ENCODE results near the gene CRYL1. TPM values are rescaled to one million over a fixed set of nuclear protein-coding genes. Genes with fewer than 3 reads are reported as not detected.

Gene CRYL1
- total RNA-seq, 1 donor from 2014 or later: 35.4 TPM

DNA sequence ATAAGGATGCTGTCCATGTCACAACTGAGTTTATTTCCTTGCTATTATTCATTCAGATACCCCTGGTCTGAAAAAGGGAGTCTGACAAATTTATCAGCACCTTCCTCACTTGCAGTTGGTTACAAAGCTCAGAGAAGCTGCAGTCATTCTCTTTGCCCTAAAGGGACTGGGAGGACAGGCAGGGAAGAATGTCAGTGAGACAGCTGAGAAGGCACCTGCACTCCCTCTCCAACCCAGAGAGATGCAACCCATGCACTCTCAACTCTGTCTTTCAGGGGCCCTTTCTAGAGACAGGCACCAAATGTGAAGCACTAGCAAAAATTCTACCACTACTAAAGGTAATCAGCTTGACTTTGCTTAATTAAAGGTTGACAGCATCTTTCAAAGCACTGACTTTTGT, 83.3 kb downstream of the CRYL1 start:
- H3K27ac ChIP-seq: no peak overlapping the region
- TF ChIP-seq CTCF (IDR thresholded peaks at IDR 0.05): no peak
- intact Hi-C loops (cut with DNase I): no loop called here
- no peaks in the 10 kb centered on the region for H3K27me3 ChIP-seq
- no peak overlapping the region for H3K4me3 ChIP-seq
- H3K9me3 ChIP-seq: no peaks in the 10 kb centered on the region
- DNase-seq (ENCODE audit: extremely low spot score in 2 of 2): no peak
- peaks cover 28% of the 10 kb centered on the region for H3K4me1 ChIP-seq
- H3K36me3 ChIP-seq: no peaks in the 10 kb centered on the region

DNA sequence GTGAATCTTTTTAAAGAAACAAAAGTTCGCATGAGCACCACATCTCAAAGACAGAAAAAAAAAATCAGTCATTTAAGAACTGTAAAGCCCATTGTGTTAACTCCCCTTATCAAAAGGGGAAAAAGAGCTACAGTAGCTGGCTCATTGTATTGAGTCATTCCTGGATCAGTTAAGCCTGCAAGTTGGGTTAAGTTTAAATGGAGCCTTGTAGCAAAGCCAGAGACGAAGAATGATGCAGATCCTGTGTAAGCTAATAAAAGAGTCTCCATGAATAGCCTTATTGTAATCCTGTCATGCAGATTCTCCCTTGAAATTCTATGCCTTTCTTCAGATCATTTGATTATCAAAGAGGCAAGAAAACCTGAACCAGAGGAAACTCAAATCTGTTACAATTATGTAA, 83.8 kb downstream of the CRYL1 start:
- Histone ChIP-seq H3K27ac (no peak overlapping the region), H3K4me1 (peaks cover 28% of the 10 kb centered on the region), H3K27me3 (no peaks in the 10 kb centered on the region), H3K4me3 (no peak overlapping the region), H3K9me3 (no peaks in the 10 kb centered on the region), H3K36me3 (no peaks in the 10 kb centered on the region)
- intact Hi-C loops (cut with DNase I): no loop called here
- TF ChIP-seq POLR2AphosphoS5 (IDR thresholded peaks at IDR 0.05; ENCODE audit: insufficient read depth in 1 of 2, low read depth in 1 of 2) (peak in 1 of 2 donors; percentile 22), CTCF (IDR thresholded peaks at IDR 0.05) (no peak)
- DNase-seq (ENCODE audit: extremely low spot score in 2 of 2): no peak

DNA sequence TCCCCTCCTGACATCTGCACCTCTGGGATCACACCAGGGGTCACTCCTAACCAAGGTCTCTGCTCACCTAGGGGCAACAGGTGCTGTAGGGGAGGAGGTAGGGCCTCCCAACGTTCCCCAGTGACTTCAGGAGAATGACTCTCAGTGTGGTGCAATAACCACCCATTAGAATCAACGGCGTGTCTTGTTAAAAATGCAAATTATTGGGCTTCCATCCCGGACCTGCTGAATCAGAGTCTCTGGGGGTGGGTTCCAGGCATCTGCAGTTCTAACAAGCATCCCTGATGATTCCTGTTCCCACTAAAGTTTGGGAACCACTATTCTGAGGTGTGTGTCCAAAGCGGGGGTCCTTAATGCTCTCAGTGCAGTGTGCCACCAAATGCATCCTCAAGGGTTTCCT, 84.6 kb downstream of the CRYL1 start:
- Histone ChIP-seq H3K4me3 (no peak overlapping the region), H3K9me3 (no peaks in the 10 kb centered on the region), H3K36me3 (no peaks in the 10 kb centered on the region), H3K4me1 (peaks cover 28% of the 10 kb centered on the region), H3K27me3 (no peaks in the 10 kb centered on the region), H3K27ac (no peak overlapping the region)
- no peak for TF ChIP-seq POLR2A (IDR thresholded peaks at IDR 0.05)
- TF ChIP-seq CTCF (IDR thresholded peaks at IDR 0.05): no peak
- TF ChIP-seq POLR2AphosphoS5 (IDR thresholded peaks at IDR 0.05; ENCODE audit: insufficient read depth in 1 of 2, low read depth in 1 of 2): no peak
- no peak for DNase-seq (ENCODE audit: extremely low spot score in 2 of 2)
- intact Hi-C loops (cut with DNase I): no loop called here

GRCh38 chr13:20439261-20439660, 86.4 kb downstream of the CRYL1 start:
- DNase-seq (ENCODE audit: extremely low spot score in 2 of 2): no peak
- intact Hi-C loops (cut with DNase I): no loop called here

DNA sequence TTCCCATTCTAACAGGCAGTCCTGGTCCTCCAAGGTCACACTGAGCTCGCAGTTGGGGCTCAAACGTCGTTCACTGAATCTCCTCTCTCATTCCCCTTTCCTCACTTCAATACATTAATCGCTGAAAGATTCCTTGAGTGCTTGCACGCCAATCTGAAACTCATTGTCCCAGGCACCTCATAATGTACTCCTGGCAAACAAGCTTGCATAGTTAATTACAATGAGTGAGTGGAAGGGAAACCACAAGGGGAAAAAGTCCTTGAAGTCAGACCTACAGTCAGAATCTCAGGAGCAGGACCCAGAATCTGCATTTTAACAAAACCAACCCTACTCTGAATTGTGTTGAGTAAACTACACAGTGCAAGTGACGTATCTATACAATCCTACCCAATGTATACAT, 86.9 kb downstream of the CRYL1 start:
- Histone ChIP-seq H3K36me3 (no peaks in the 10 kb centered on the region), H3K27ac (no peak overlapping the region), H3K9me3 (no peaks in the 10 kb centered on the region), H3K4me1 (peaks cover 28% of the 10 kb centered on the region), H3K27me3 (no peaks in the 10 kb centered on the region), H3K4me3 (no peak overlapping the region)
- DNase-seq (ENCODE audit: extremely low spot score in 2 of 2): no peak
- no peak for TF ChIP-seq POLR2AphosphoS5 (IDR thresholded peaks at IDR 0.05; ENCODE audit: insufficient read depth in 1 of 2, low read depth in 1 of 2)
- no peak for TF ChIP-seq CTCF (IDR thresholded peaks at IDR 0.05)
- no peak for TF ChIP-seq POLR2A (IDR thresholded peaks at IDR 0.05)
- intact Hi-C loops (cut with DNase I): no loop called here

More at GRCh38 chr13:20439261-20439660, 86.4 kb downstream of the CRYL1 start:
- Histone ChIP-seq H3K27me3 (no peaks in the 10 kb centered on the region), H3K27ac (no peak overlapping the region), H3K4me1 (peaks cover 28% of the 10 kb centered on the region), H3K36me3 (no peaks in the 10 kb centered on the region), H3K4me3 (no peak overlapping the region), H3K9me3 (no peaks in the 10 kb centered on the region)
- TF ChIP-seq CTCF (IDR thresholded peaks at IDR 0.05) (no peak), POLR2A (IDR thresholded peaks at IDR 0.05) (no peak), POLR2AphosphoS5 (IDR thresholded peaks at IDR 0.05; ENCODE audit: insufficient read depth in 1 of 2, low read depth in 1 of 2) (no peak)

All from vagina (tissue), 2 donors.